K562 (cell line): Measurements from ENCODE around the gene LLGL1. TPM values are rescaled to one million over a fixed set of nuclear protein-coding genes. Genes with fewer than 3 reads are reported as not detected.

Source experiments
- ARNT ChIP-seq, 2 experiments: fragments of 450-650 bp; IDR thresholded peaks; 2 replicates each; pipeline ENCODE4 v1.6.1; 2016; ENCODE audit warnings: mild to moderate bottlenecking in 1 of 2
- ATF4 ChIP-seq: fragments of 450-650 bp; formaldehyde crosslinking; IDR thresholded peaks from 2 replicates; pipeline ENCODE4 v1.4.0; 2022; ENCODE audit warnings: mild to moderate bottlenecking, moderate library complexity
- CEBPG ChIP-seq, 3 experiments: fragments of 200-800 bp in 1 of 3; sonication (Bioruptor generic) in 1 of 3; sonication (generic) in 1 of 3; formaldehyde crosslinking in 1 of 3; IDR thresholded peaks in 2 of 3; conservative IDR thresholded peaks in 1 of 3; 2 replicates each; pipeline versions ENCODE4 v1.6.1 to v1.8.0; 2016 to 2022; ENCODE audit warnings: missing compliant biosample characterization in 2 of 3, missing genetic modification characterization in 2 of 3, mild to moderate bottlenecking in 1 of 3, missing genetic modification reagents in 1 of 3
- CREB1 ChIP-seq, 2 experiments: sonication (generic) in 1 of 2; formaldehyde crosslinking in 1 of 2; IDR thresholded peaks; 2 replicates each; pipeline versions ENCODE4 v1.6.1 to v1.8.0; 2012 to 2022; ENCODE audit warnings: inconsistent platforms in 1 of 2, mild to moderate bottlenecking in 1 of 2, missing genetic modification reagents in 1 of 2, moderate library complexity in 1 of 2
- GATAD2B ChIP-seq: fragments of 450-650 bp; IDR thresholded peaks from 2 replicates; pipeline ENCODE4 v1.6.1; 2017; ENCODE audit warnings: mild to moderate bottlenecking, borderline replicate concordance
- HDAC8 ChIP-seq: fragments of 450-650 bp; IDR thresholded peaks from 2 replicates; pipeline ENCODE4 v1.6.1; 2016; ENCODE audit warnings: mild to moderate bottlenecking, missing genetic modification characterization, moderate library complexity, missing compliant biosample characterization
- HMGN3 ChIP-seq: IDR thresholded peaks from 2 replicates; pipeline ENCODE4 v1.6.1; 2011; ENCODE audit warnings: borderline replicate concordance, low read depth, mild to moderate bottlenecking, mixed read lengths, low read length; ENCODE audit not compliant: insufficient read length; ENCODE audit errors: extremely low read depth
- HNRNPLL ChIP-seq: fragments of 200-400 bp; formaldehyde crosslinking; IDR thresholded peaks from 2 replicates; pipeline ENCODE4 v1.6.1; 2017; ENCODE audit warnings: low read length, low read depth, mild to moderate bottlenecking; ENCODE audit not compliant: poor library complexity, severe bottlenecking
- NFE2L1 ChIP-seq: fragments of 450-650 bp; IDR thresholded peaks from 2 replicates; pipeline ENCODE4 v1.6.1; 2016; ENCODE audit warnings: missing genetic modification characterization, low read depth, mild to moderate bottlenecking, missing compliant biosample characterization, moderate library complexity, borderline replicate concordance
- NFIC ChIP-seq: fragments of 450-650 bp; IDR thresholded peaks from 2 replicates; pipeline ENCODE4 v1.6.1; 2017; ENCODE audit warnings: mild to moderate bottlenecking, inconsistent platforms
- PHF8 ChIP-seq: fragments of 200-600 bp; sonication (generic); IDR thresholded peaks from 2 replicates; pipeline ENCODE4 v1.6.1; 2012; ENCODE audit warnings: mixed run types, mild to moderate bottlenecking, inconsistent platforms, low read length, moderate library complexity, borderline replicate concordance
- PRMT5 ChIP-seq: sonication (generic); formaldehyde crosslinking; IDR thresholded peaks from 2 replicates; pipeline ENCODE4 v1.5.0; 2020; ENCODE audit warnings: missing genetic modification reagents
- SIN3A ChIP-seq, 2 experiments: fragments of 150-350 bp in 1 of 2; IDR thresholded peaks; 2 replicates each; pipeline ENCODE4 v1.6.1; 2011 to 2016; ENCODE audit warnings: borderline replicate concordance in 2 of 2, low read depth in 2 of 2, low read length in 2 of 2, mild to moderate bottlenecking in 2 of 2, moderate library complexity in 2 of 2; ENCODE audit not compliant: control insufficient read depth in 1 of 2
- TAL1 ChIP-seq: fragments of 450-650 bp; IDR thresholded peaks from 2 replicates; pipeline ENCODE4 v1.6.1; 2016; ENCODE audit warnings: mild to moderate bottlenecking
- TRIM28 ChIP-seq: fragments of 450-650 bp; IDR thresholded peaks from 2 replicates; pipeline ENCODE4 v1.6.1; 2017
- ZNF282 ChIP-seq: sonication (generic); formaldehyde crosslinking; IDR thresholded peaks from 2 replicates; pipeline ENCODE4 v1.8.1; 2023; ENCODE audit warnings: missing genetic modification reagents
- ZNF696 ChIP-seq: fragments of 250-450 bp; sonication (Bioruptor Pico); conservative IDR thresholded peaks from 2 replicates; pipeline ENCODE4 v1.4.0; 2020; ENCODE audit warnings: mild to moderate bottlenecking, moderate library complexity
- ZNF780A ChIP-seq: fragments of 250-450 bp; sonication (Bioruptor Pico); IDR thresholded peaks from 2 replicates; pipeline ENCODE4 v1.5.0; 2021; ENCODE audit warnings: mild to moderate bottlenecking
- polyA plus RNA-seq, 8 experiments: library from polyadenylated mRNA; depleted of rRNA in 4 of 8; stranded (reverse) in 5 of 8; unstranded in 3 of 8; fragments of >200 nt; fragmentation: Nextera tagmentation in 2 of 8; fragmentation: Illumina TruSeq in 1 of 8; extraction: Ambion mirVana in 2 of 8; extraction: Trizol in 1 of 8; gene quantifications; 2 replicates each; pipeline versions ENCODE4 v1.2.1 to v1.2.3, GENCODE V29; 2011 to 2014; ENCODE audit warnings: inconsistent platforms in 1 of 8, missing spikeins in 1 of 8
- total RNA-seq, 7 experiments: library from RNA; depleted of rRNA in 6 of 7; stranded (reverse); fragments of >200 nt in 6 of 7; fragmentation: Illumina TruSeq in 2 of 7; extraction: Trizol in 2 of 7; gene quantifications; 2 replicates each; pipeline versions ENCODE4 v1.2.1 to v1.2.3, GENCODE V29; 2011 to 2021; ENCODE audit warnings: low replicate concordance in 1 of 7
- TF ChIP-seq, protein P1 (sequence below): fragments of 450-650 bp; IDR thresholded peaks from 2 replicates; pipeline ENCODE4 v1.6.1; 2016; ENCODE audit warnings: missing biosample characterization, missing genetic modification characterization
- TF ChIP-seq, protein P2 (sequence below): fragments of 450-650 bp; formaldehyde crosslinking; IDR thresholded peaks from 2 replicates; pipeline ENCODE4 v1.4.0; 2020; ENCODE audit warnings: mild to moderate bottlenecking
- TF ChIP-seq, protein P3 (sequence below): fragments of 450-650 bp; IDR thresholded peaks from 2 replicates; pipeline ENCODE4 v1.7.1; 2018; ENCODE audit warnings: mild to moderate bottlenecking, low read depth; ENCODE audit not compliant: partially characterized antibody

Gene LLGL1
- total and polyA plus RNA-seq, 9 of the 15 experiments (the other 6 are each of a cell fraction or from before 2014, with no cell fraction given), result 0.11 to 12.9 (median 5.3) TPM; not detected in 1

GRCh38 chr17:18184143-18185031, 41.0 kb upstream of the LLGL1 start (continued):
- no peak for TF ChIP-seq ATF4 (CRISPR knock-in tag)
- TF ChIP-seq PRMT5 (CRISPR knock-in tag), result no peak
- TF ChIP-seq, protein P1, sequence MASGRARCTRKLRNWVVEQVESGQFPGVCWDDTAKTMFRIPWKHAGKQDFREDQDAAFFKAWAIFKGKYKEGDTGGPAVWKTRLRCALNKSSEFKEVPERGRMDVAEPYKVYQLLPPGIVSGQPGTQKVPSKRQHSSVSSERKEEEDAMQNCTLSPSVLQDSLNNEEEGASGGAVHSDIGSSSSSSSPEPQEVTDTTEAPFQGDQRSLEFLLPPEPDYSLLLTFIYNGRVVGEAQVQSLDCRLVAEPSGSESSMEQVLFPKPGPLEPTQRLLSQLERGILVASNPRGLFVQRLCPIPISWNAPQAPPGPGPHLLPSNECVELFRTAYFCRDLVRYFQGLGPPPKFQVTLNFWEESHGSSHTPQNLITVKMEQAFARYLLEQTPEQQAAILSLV, result no peak
- TF ChIP-seq HDAC8 (tag), result no peak
- TF ChIP-seq, protein P2, sequence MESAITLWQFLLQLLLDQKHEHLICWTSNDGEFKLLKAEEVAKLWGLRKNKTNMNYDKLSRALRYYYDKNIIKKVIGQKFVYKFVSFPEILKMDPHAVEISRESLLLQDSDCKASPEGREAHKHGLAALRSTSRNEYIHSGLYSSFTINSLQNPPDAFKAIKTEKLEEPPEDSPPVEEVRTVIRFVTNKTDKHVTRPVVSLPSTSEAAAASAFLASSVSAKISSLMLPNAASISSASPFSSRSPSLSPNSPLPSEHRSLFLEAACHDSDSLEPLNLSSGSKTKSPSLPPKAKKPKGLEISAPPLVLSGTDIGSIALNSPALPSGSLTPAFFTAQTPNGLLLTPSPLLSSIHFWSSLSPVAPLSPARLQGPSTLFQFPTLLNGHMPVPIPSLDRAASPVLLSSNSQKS (CRISPR knock-in tag), result no peak
- TF ChIP-seq, protein P3, sequence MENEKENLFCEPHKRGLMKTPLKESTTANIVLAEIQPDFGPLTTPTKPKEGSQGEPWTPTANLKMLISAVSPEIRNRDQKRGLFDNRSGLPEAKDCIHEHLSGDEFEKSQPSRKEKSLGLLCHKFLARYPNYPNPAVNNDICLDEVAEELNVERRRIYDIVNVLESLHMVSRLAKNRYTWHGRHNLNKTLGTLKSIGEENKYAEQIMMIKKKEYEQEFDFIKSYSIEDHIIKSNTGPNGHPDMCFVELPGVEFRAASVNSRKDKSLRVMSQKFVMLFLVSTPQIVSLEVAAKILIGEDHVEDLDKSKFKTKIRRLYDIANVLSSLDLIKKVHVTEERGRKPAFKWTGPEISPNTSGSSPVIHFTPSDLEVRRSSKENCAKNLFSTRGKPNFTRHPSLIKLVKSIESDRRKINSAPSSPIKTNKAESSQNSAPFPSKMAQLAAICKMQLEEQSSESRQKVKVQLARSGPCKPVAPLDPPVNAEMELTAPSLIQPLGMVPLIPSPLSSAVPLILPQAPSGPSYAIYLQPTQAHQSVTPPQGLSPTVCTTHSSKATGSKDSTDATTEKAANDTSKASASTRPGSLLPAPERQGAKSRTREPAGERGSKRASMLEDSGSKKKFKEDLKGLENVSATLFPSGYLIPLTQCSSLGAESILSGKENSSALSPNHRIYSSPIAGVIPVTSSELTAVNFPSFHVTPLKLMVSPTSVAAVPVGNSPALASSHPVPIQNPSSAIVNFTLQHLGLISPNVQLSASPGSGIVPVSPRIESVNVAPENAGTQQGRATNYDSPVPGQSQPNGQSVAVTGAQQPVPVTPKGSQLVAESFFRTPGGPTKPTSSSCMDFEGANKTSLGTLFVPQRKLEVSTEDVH, result no peak
- no peak for TF ChIP-seq ZNF696 (CRISPR knock-in tag)
- no peak for TF ChIP-seq CEBPG (CRISPR knock-in tag; IDR thresholded peaks at IDR 0.05)
- no peak for TF ChIP-seq CEBPG (tag; conservative IDR thresholded peaks at IDR 0.05 in 1 of 2, IDR thresholded peaks at IDR 0.05 in 1 of 2)
- TF ChIP-seq ZNF282 (CRISPR knock-in tag), result no peak
- TF ChIP-seq NFE2L1 (tag), result no peak
- no peak; the same call in 1 of the 2 replicates for TF ChIP-seq PHF8
- peak; percentile 82 for TF ChIP-seq CREB1 (IDR thresholded peaks at IDR 0.05)
- peak; percentile 71; the same call in 1 of the 2 replicates for TF ChIP-seq CREB1 (CRISPR knock-in tag; IDR thresholded peaks at IDR 0.05)
- TF ChIP-seq SIN3A (IDR thresholded peaks at IDR 0.05; ENCODE audit: borderline replicate concordance in 2 of 2, control insufficient read depth in 1 of 2, low read depth in 2 of 2, low read length in 2 of 2), result no peak; a peak in 1 of 4 replicates
- TF ChIP-seq GATAD2B, result no peak
- no peak for TF ChIP-seq ZNF780A
- TF ChIP-seq HNRNPLL, result peak; percentile 51
- TF ChIP-seq ARNT (IDR thresholded peaks at IDR 0.05), result no peak
- TF ChIP-seq NFIC, result 0 out of 2 replicates have a peak, but pooled peaks have one; percentile 2
- no peak for TF ChIP-seq TRIM28
- TF ChIP-seq HMGN3, result no peak
- TF ChIP-seq TAL1, result no peak
